H4 (cell line): ENCODE data around the gene VWCE. TPM values are rescaled to one million over a fixed set of nuclear protein-coding genes. Genes with fewer than 3 reads are reported as not detected.

Experiments used
- DNase-seq: peaks from one replicate; pipeline ENCODE4 v3.0.0-alpha.2; 2015; ENCODE audit warnings: low spot score
- total RNA-seq: library from RNA; depleted of rRNA; stranded (reverse); fragments of >200 nt; shearing (Covaris generic); gene quantifications from 2 replicates; pipeline ENCODE4 v1.2.3, GENCODE V29; 2014; rRNA removed

Gene VWCE, protein sequence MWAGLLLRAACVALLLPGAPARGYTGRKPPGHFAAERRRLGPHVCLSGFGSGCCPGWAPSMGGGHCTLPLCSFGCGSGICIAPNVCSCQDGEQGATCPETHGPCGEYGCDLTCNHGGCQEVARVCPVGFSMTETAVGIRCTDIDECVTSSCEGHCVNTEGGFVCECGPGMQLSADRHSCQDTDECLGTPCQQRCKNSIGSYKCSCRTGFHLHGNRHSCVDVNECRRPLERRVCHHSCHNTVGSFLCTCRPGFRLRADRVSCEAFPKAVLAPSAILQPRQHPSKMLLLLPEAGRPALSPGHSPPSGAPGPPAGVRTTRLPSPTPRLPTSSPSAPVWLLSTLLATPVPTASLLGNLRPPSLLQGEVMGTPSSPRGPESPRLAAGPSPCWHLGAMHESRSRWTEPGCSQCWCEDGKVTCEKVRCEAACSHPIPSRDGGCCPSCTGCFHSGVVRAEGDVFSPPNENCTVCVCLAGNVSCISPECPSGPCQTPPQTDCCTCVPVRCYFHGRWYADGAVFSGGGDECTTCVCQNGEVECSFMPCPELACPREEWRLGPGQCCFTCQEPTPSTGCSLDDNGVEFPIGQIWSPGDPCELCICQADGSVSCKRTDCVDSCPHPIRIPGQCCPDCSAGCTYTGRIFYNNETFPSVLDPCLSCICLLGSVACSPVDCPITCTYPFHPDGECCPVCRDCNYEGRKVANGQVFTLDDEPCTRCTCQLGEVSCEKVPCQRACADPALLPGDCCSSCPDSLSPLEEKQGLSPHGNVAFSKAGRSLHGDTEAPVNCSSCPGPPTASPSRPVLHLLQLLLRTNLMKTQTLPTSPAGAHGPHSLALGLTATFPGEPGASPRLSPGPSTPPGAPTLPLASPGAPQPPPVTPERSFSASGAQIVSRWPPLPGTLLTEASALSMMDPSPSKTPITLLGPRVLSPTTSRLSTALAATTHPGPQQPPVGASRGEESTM
- 0.35 TPM in 1 of 2 replicates, not detected in the other for total RNA-seq

- no peak for DNase-seq
Measured at GRCh38 chr11:61294717-61295595, at the start of gene VWCE. Gene VWCE, minus strand, starts transcription at chr11:61295316. Its CDS starts 279 bp downstream, at chr11:61295037.

- no peak for DNase-seq
Measured at GRCh38 chr11:61343792-61344745, 49.0 kb upstream of the VWCE start.

GRCh38 chr11:61342207-61342803 is 47.2 kb upstream of the VWCE start:
- DNase-seq: no peak

DNA sequence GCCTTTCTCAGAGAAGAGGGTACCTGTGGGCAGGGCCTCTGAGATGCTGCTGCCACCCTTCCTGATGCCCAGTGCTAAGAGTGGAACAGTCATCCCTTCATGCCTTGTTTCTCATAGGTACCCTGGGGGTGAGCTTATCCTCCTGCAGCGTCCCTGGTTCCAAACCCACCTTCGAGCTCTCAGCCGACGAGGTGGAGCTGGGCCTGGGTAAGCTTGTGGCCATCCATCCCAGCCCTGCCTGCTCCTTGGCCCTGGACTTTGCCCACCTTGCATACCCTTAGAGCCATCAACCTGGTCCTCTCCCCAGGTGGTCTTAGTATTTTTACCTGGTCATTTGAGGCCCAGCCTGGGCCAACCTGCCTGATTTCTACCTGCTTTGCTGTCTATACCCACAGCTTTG is 46.6 kb upstream of the VWCE start:
- DNase-seq: no peak

- no peak for DNase-seq
Measured at GRCh38 chr11:61340979-61341378, 45.9 kb upstream of the VWCE start.

DNA sequence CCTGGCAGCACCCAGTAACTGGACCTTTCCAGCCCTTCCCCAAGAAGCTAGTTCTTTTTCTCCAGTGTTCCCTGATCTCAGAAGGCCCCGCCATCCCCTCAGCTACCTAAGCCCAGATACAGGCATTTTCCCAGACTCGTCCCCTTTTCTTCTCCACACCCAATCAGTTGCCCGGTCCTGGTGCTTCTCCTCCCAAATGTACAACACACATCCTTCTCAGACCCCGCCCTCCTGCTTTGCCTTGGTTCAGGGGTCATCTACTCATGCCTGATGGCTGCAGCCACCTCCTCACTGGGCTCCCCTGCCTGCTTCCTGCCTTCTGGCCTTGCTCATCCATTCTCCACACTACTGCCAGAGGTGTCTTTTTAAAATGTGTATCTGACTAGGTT is 44.4 kb upstream of the VWCE start:
- no peak for DNase-seq

DNA sequence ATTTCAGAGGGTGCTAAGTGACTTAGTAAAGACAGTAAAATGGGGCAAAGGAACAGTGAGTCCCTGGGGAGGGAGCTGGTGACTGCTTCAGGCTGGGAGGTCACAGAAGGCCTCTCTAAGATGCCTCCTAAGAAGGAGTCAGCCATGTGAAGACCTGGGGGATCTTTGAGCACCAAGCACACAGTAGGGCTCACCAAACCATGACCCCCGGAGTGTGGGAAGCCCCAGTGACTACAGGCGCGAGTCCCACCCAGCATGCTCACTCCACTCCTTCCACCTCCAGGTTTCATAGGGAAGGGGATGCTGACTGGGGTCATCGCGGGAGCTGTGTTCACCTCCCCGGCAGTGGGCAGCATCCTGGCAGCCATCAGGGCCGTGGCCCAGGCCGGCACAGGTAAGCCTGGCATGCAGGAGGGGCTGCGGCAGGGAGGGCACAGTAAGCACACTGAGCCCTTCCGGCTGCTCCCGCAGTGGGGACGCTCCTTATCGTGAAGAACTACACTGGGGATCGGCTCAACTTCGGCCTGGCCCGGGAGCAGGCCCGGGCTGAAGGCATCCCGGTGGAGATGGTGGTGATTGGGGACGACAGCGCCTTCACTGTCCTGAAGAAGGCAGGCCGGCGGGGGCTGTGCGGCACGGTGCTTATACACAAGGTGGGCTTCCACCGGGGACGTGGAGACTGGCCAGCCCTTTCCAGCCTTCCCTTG is 43.8 kb upstream of the VWCE start:
- DNase-seq: no peak

DNA sequence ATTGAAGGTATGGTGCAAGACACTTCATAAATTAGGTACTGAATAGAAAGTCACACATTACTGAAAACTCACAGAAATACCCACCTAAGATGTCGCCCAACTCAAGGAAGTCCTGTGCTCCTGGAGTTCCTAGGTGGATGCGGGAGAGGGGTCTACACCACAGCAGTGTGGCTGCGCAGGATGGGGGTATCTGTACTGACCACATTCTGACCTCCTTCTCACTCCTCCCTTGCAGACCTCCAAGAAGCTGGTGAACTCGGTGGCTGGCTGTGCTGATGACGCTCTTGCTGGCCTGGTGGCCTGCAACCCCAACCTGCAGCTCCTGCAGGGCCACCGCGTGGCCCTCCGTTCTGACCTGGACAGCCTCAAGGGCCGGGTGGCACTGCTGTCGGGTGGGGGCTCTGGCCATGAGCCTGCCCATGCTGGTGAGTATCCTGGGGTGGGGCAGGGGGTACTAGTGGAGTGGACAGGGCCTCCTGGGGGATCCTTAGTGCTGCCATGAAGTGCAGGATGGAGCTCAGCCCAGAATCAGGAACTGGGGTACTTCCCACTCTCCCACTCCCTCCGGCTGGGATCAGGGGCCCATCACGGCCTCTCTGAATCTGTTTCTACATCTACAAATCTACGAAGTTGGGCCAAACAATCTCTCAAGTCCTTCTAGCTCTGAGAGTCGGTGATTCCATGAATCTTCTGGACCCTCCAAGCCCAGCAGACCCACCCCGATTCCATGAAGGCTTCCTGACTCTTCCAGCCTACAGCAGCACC is 42.8 kb upstream of the VWCE start:
- no peak for DNase-seq

DNA sequence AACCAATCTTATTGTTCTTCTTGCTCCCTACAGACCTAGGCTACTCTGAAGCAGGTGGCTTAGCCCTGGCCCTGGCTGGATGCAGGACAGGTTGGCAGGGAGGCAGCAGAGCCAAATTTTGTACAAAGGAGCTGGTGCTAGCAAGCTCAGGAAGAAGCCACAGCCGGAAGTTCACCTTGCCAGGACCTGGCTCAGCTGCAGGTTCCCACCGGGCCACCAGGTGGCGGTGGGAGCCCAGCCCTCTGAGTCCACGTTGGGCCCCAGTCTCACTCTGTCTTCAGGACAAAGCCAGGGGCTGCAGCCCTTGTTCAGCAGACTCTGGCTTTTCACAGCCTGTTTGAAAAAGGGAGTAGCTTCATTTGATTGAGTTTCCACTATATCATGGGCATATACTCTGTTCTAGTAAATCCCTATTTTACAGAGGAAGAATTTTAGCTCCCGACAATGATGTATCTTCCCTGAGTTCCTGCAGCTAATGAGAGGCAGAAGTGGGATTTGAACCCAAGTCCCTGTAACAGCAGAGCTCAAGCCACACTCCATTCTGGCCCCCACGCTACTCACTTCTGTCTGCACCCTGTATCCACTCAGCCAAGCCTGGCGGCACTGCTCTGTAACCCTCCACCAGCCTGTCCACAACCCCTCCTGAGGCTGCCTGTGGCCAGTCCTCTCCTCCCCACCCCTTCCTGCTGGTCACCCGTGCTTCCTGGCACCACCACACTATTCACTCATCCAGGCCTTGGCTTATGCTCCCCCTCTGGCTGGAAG is 41.2 kb upstream of the VWCE start:
- DNase-seq: peak; percentile 67

DNA sequence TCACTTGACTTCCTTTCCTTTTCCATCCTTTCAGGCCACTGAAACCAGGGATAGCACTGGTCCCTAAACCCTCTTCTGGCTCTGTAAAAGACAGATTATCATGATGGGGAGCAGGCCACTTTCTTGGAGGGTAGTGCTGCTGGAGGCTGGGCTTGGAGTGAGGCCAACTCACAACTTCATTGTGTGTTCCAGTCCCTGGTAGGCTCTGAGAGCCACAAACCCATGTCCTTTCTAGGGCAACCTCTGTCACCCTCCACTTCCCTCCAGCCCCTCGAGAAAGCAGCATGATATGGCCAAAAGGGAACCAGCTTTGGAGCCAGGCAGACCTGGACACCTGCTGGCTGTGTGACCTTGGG is 40.2 kb upstream of the VWCE start:
- DNase-seq: no peak

GRCh38 chr11:61334434-61335354 is 39.6 kb upstream of the VWCE start:
- DNase-seq: no peak

- DNase-seq: no peak
Measured at GRCh38 chr11:61333550-61334433, 38.7 kb upstream of the VWCE start.

GRCh38 chr11:61332797-61333549 is 37.9 kb upstream of the VWCE start, which contains the start of the genes DDB1 and TKFC:
Gene DDB1, minus strand, starts transcription at chr11:61333105. Its CDS starts 137 bp downstream, at chr11:61332968.
Gene TKFC, plus strand, starts transcription at chr11:61333228. Its CDS starts 1,501 bp downstream, at chr11:61334729.
- peak; percentile 87 for DNase-seq

GRCh38 chr11:61332281-61332796 is 37.2 kb upstream of the VWCE start:
- no peak for DNase-seq

DNA sequence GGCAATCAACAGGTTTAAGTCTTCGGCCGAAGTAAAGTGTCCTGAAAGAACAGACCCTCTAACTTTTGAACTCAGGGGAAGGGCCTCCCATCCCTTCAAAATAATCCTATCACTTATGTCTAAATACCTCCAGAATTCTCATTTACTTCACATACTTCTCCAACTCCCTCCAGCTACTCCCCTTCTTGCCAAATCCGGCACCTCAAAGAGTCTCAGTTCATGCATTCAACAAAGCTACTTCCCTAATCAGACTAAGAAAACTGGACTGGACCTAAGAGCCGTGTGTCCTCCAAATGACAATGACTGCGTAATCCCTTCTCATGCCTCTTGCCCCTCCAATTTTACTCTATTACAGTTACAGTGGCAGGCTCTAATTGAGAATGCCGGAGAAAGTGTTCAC is 36.5 kb upstream of the VWCE start:
- DNase-seq: no peak
